Skin of body (tissue), 2 donors: ENCODE measurements around the gene SOX13. TPM values are rescaled to one million over a fixed set of nuclear protein-coding genes. Genes with fewer than 3 reads are reported as not detected.
"Not testable (repeated sequence)": the region's sequence is repeated elsewhere in the genome, so short reads cannot be mapped to it uniquely, and the experiment has no call there.

Source experiments
- DNase-seq: peaks from one replicate; lab custom pipeline; 2025; lab: John Stamatoyannopoulos, UW
- total RNA-seq: library from RNA; depleted of rRNA; stranded (reverse); fragments of >200 nt; gene quantifications from one replicate; pipeline ENCODE4 v1.2.3, GENCODE V29; 2014

SOX13 gene
- total RNA-seq, 1 donor from 2014 or later, result 8.6 TPM

GRCh38 chr1:204087181-204087892, 14.4 kb downstream of the SOX13 start:
- no peak for DNase-seq

GRCh38 chr1:204087893-204088528, 15.1 kb downstream of the SOX13 start:
- DNase-seq, result no peak

GRCh38 chr1:204088596-204088995, 15.7 kb downstream of the SOX13 start:
- no peak for DNase-seq

- no peak for DNase-seq
Measured at GRCh38 chr1:204089044-204089751, 16.3 kb downstream of the SOX13 start.

- DNase-seq, result not testable (repeated sequence)
Measured at GRCh38 chr1:204090132-204090531, 17.2 kb downstream of the SOX13 start.

- DNase-seq, result no peak
Measured at GRCh38 chr1:204091066-204091465, 18.2 kb downstream of the SOX13 start.

GRCh38 chr1:204091787-204092312, 18.9 kb downstream of the SOX13 start:
- DNase-seq, result no peak

- DNase-seq, result no peak
Measured at GRCh38 chr1:204092632-204093420, 19.9 kb downstream of the SOX13 start.

- no peak for DNase-seq
Measured at GRCh38 chr1:204093421-204093717, 20.5 kb downstream of the SOX13 start.

GRCh38 chr1:204093781-204094180, 20.9 kb downstream of the SOX13 start:
- DNase-seq, result no peak

GRCh38 chr1:204094313-204094729, 21.4 kb downstream of the SOX13 start:
- DNase-seq, result no peak

GRCh38 chr1:204094856-204095634, 22.1 kb downstream of the SOX13 start:
- DNase-seq, result no peak

- DNase-seq, result no peak
Measured at GRCh38 chr1:204096931-204097330, 24.0 kb downstream of the SOX13 start.

- no peak for DNase-seq
Measured at GRCh38 chr1:204098683-204099082, 25.8 kb downstream of the SOX13 start.

GRCh38 chr1:204099754-204100153, 26.8 kb downstream of the SOX13 start:
- not testable (repeated sequence) for DNase-seq

- DNase-seq, result no peak
Measured at GRCh38 chr1:204102029-204102611, 29.2 kb downstream of the SOX13 start.

GRCh38 chr1:204102739-204103430, 30.0 kb downstream of the SOX13 start:
- no peak for DNase-seq

- no peak for DNase-seq
Measured at GRCh38 chr1:204103431-204103741, 30.5 kb downstream of the SOX13 start.

- no peak for DNase-seq
Measured at GRCh38 chr1:204104331-204105130, 31.6 kb downstream of the SOX13 start.
